Measurements from ENCODE around the gene MTOR. TPM values are rescaled to one million over a fixed set of nuclear protein-coding genes. Genes with fewer than 3 reads are reported as not detected.

Gene MTOR
- total and polyA plus RNA-seq, 2 experiments from 2014 or later: 10.6 to 30.7 TPM

- H2AFZ ChIP-seq: no peak overlapping the region
- no peak for TF ChIP-seq EZH2 (IDR thresholded peaks at IDR 0.05; ENCODE audit: insufficient read depth, poor library complexity, severe bottlenecking)
- TF ChIP-seq EZH2phosphoT487 (IDR thresholded peaks at IDR 0.05; ENCODE audit: insufficient read depth, low read depth): no peak
Measured at GRCh38 chr1:11211461-11211860, 50.9 kb downstream of the MTOR start.

GRCh38 chr1:11207898-11208611 is 54.3 kb downstream of the MTOR start:
- Histone ChIP-seq H3K27me3 (replicated peaks; ENCODE audit: insufficient read depth) (no peaks in the 10 kb centered on the region), H2AFZ (no peak overlapping the region), H3K4me3 (no peak overlapping the region), H3K9me2 (ENCODE audit: insufficient read depth) (no peaks in the 10 kb centered on the region), H3K36me3 (ENCODE audit: low read depth) (peaks cover 45% of the 10 kb centered on the region), H3K4me1 (ENCODE audit: insufficient read depth) (peaks cover 5% of the 10 kb centered on the region), H3K9ac (no peak overlapping the region), H3K79me2 (ENCODE audit: insufficient read depth) (no peaks in the 10 kb centered on the region), H3K4me2 (ENCODE audit: unreplicated experiment) (no peak overlapping the region), H3K27ac (peak overlapping the region; percentile 7; the same call in 1 of the 2 replicates), H3F3A (ENCODE audit: insufficient read depth) (peaks cover 14% of the 10 kb centered on the region), H4K20me1 (ENCODE audit: insufficient read depth) (no peaks in the 10 kb centered on the region), H3K9me3 (ENCODE audit: low read depth) (no peaks in the 10 kb centered on the region)
- TF ChIP-seq EZH2 (IDR thresholded peaks at IDR 0.05; ENCODE audit: insufficient read depth, poor library complexity, severe bottlenecking): no peak
- no peak for TF ChIP-seq EZH2phosphoT487 (IDR thresholded peaks at IDR 0.05; ENCODE audit: insufficient read depth, low read depth)
- 59 to 65% methylated on average over 6 of the region's 6 CpGs for WGBS, 2 experiments (ENCODE audit: low coverage in 1 of 2, low lambda C conversion rate in 2 of 2, missing lambda C conversion rate in 2 of 2)
- peak; percentile 16 for DNase-seq
- in situ Hi-C loops (cut with MboI): no loop called here

More at GRCh38 chr1:11211461-11211860, 50.9 kb downstream of the MTOR start:
- Histone ChIP-seq H3F3A (ENCODE audit: insufficient read depth) (peaks cover 14% of the 10 kb centered on the region), H3K4me2 (ENCODE audit: unreplicated experiment) (no peak overlapping the region), H3K27ac (no peak overlapping the region), H3K79me2 (ENCODE audit: insufficient read depth) (no peaks in the 10 kb centered on the region), H3K4me1 (ENCODE audit: insufficient read depth) (peaks cover 5% of the 10 kb centered on the region), H3K36me3 (ENCODE audit: low read depth) (peaks cover 41% of the 10 kb centered on the region), H3K9ac (no peak overlapping the region), H3K9me2 (ENCODE audit: insufficient read depth) (no peaks in the 10 kb centered on the region), H3K4me3 (no peak overlapping the region), H3K27me3 (replicated peaks; ENCODE audit: insufficient read depth) (no peaks in the 10 kb centered on the region), H4K20me1 (ENCODE audit: insufficient read depth) (no peaks in the 10 kb centered on the region), H3K9me3 (ENCODE audit: low read depth) (no peaks in the 10 kb centered on the region)
- in situ Hi-C loops (cut with MboI): no loop called here
- 93 to 98% methylated on average over 4 of the region's 4 CpGs for WGBS, 2 experiments (ENCODE audit: low coverage in 1 of 2, low lambda C conversion rate in 2 of 2, missing lambda C conversion rate in 2 of 2)
- no peak for DNase-seq

- Histone ChIP-seq H3K27ac (no peak overlapping the region), H3K9ac (no peak overlapping the region), H3K27me3 (replicated peaks; ENCODE audit: insufficient read depth) (no peaks in the 10 kb centered on the region), H3K4me1 (ENCODE audit: insufficient read depth) (peaks cover 5% of the 10 kb centered on the region), H2AFZ (no peak overlapping the region), H3K9me3 (ENCODE audit: low read depth) (no peaks in the 10 kb centered on the region), H3K36me3 (ENCODE audit: low read depth) (peaks cover 48% of the 10 kb centered on the region), H4K20me1 (ENCODE audit: insufficient read depth) (no peaks in the 10 kb centered on the region), H3F3A (ENCODE audit: insufficient read depth) (peaks cover 14% of the 10 kb centered on the region), H3K4me3 (no peak overlapping the region), H3K4me2 (ENCODE audit: unreplicated experiment) (no peak overlapping the region), H3K79me2 (ENCODE audit: insufficient read depth) (no peaks in the 10 kb centered on the region), H3K9me2 (ENCODE audit: insufficient read depth) (no peaks in the 10 kb centered on the region)
- no peak for TF ChIP-seq EZH2phosphoT487 (IDR thresholded peaks at IDR 0.05; ENCODE audit: insufficient read depth, low read depth)
- no peak for TF ChIP-seq EZH2 (IDR thresholded peaks at IDR 0.05; ENCODE audit: insufficient read depth, poor library complexity, severe bottlenecking)
- WGBS, 2 experiments (ENCODE audit: low coverage in 1 of 2, low lambda C conversion rate in 2 of 2, missing lambda C conversion rate in 2 of 2): 65 to 68% methylated on average over 11 of the region's 11 CpGs
- no peak for DNase-seq
- in situ Hi-C loops (cut with MboI): no loop called here
Measured at GRCh38 chr1:11204396-11205190, 57.8 kb downstream of the MTOR start.

- Histone ChIP-seq H3K9ac (no peak overlapping the region), H2AFZ (no peak overlapping the region), H3K9me3 (ENCODE audit: low read depth) (no peaks in the 10 kb centered on the region), H3F3A (ENCODE audit: insufficient read depth) (no peaks in the 10 kb centered on the region), H3K27me3 (replicated peaks; ENCODE audit: insufficient read depth) (no peaks in the 10 kb centered on the region), H3K36me3 (ENCODE audit: low read depth) (peaks cover 64% of the 10 kb centered on the region), H3K4me3 (no peak overlapping the region), H3K4me1 (ENCODE audit: insufficient read depth) (peaks cover 4% of the 10 kb centered on the region; the same call in 1 of the 2 replicates), H4K20me1 (ENCODE audit: insufficient read depth) (no peaks in the 10 kb centered on the region), H3K4me2 (ENCODE audit: unreplicated experiment) (no peak overlapping the region), H3K79me2 (ENCODE audit: insufficient read depth) (no peaks in the 10 kb centered on the region), H3K9me2 (ENCODE audit: insufficient read depth) (no peaks in the 10 kb centered on the region), H3K27ac (no peak overlapping the region)
- TF ChIP-seq EZH2phosphoT487 (IDR thresholded peaks at IDR 0.05; ENCODE audit: insufficient read depth, low read depth) (no peak), EZH2 (IDR thresholded peaks at IDR 0.05; ENCODE audit: insufficient read depth, poor library complexity, severe bottlenecking) (no peak)
- in situ Hi-C loops (cut with MboI): no loop called here
- DNase-seq: no peak
- 67 to 85% methylated on average over 2 of the region's 2 CpGs for WGBS, 2 experiments (ENCODE audit: low coverage in 1 of 2, low lambda C conversion rate in 2 of 2, missing lambda C conversion rate in 2 of 2)
Measured at GRCh38 chr1:11198851-11199594, 63.3 kb downstream of the MTOR start.
